Activated gamma-delta T cell treated with Interleukin-2 at 50 U/mL for 16 hours (primary cell): ENCODE results near the gene VWC2.

Source experiments
- DNase-seq: peaks from one replicate; pipeline ENCODE4 v3.0.0-alpha.2; 2020

Gene VWC2

GRCh38 chr7:49852619-49853462 is 79.4 kb downstream of the VWC2 start:
- no peak for DNase-seq

DNA sequence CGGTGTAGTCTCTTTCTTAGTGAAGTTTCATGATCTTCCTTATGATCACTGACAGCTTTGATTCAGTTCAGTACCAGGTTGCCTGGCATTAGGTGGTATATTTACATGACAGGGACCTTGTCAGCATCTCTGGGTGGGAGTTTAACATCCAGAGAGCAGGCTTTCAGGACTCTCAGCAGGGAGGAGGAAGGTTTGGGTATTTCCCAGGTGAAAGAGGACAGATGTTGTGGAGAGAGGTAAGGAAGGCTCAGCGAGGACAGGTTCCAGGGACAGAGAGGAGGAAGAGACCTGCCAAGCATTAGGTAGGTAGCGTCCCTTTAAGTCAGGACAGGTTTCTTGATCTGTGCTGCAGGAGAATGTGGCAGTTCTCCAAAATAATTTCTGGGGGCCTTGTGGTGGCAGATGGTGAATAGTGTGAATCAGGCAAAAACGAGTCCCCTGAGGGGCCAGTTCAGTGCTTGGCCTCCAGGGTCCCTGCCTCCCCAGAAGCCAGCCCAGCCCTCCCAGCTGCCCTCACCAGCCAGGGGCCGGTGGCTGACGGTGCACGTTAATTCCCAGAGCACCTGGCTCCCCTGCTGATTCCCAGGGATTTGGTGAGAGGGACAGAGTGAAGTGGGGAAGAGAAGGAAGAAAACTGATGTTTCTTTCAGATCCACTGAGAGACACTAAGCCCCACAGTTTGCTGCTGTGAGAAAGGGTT is 82.0 kb downstream of the VWC2 start:
- DNase-seq: no peak

- no peak for DNase-seq
These were observed 86.9 kb downstream of the VWC2 start for GRCh38 chr7:49860293-49860692.

DNA sequence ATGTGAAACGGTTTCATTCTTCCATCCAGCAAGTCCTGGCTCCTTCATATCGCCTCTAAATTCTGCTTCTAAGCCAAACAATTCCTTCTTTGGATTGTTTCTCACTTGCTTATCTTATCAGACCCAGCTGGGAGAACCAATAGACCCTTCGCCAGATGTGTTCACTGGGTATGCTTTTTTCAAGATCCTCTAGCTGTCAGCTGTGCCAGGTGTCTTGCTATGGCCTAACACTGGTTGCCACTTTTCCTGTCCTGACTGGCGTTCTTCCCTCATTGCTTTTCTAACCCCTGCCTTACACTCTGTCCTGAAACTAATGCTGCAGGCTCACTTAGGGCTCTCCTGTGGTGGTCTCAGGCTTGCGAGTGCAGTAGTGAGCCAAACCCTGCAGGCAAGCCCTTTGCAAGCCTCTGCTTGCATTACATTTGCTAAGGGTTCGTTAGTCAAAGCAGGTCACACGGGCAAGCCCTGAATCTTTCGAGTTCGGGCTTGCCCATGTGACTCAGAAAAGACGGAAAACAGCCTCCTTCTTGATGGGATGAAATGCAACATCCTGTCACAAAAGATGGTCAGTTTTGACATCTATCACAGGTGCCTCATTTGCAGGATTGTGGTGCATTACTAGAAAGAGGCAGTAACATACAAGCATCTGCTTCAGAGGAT is 92.8 kb downstream of the VWC2 start:
- no peak for DNase-seq

GRCh38 chr7:49866910-49867309 is 93.5 kb downstream of the VWC2 start:
- no peak for DNase-seq

GRCh38 chr7:49873420-49873819 is 100.0 kb downstream of the VWC2 start:
- no peak for DNase-seq

- no peak for DNase-seq
These were observed 101.9 kb downstream of the VWC2 start for GRCh38 chr7:49875336-49875735.

DNA sequence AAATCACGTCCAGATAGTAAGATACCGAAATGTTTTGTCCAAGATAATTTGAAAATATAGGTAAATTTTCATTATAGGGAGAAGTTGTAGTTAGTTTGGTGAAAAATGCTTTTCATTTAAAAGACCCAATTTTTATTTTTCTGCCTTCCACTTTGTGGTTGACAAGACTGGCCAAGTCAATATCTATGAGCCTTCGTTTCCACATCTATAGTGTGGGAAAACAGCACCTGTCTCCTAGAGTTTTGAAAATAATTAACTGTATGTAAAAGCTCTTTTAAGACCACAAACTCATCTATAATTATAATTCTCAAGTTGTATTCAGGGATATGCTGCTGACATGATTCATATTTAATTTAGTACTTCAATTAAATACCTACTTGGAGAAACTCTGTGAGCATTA is 102.8 kb downstream of the VWC2 start:
- no peak for DNase-seq

- DNase-seq: no peak
These were observed 104.7 kb downstream of the VWC2 start for GRCh38 chr7:49878089-49878488.

DNA sequence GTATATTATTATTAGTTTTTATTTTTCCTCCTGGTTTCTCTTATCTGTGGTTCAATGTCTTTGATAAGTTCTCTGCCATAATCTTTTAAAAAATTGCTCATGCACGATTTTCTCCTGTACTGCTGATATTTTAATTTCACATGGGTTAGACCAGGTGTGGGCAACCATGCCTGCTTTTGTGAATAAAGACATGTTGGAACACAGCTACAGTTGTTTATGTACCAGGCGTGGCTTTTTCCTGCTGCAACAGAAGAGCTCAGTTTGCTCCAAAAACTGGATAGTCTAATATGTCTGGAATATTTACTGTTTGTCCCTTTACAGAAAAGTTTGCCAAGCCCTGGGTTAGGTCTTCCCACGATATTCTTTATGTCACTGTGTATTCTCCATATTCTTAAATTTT is 105.2 kb downstream of the VWC2 start:
- no peak for DNase-seq

DNA sequence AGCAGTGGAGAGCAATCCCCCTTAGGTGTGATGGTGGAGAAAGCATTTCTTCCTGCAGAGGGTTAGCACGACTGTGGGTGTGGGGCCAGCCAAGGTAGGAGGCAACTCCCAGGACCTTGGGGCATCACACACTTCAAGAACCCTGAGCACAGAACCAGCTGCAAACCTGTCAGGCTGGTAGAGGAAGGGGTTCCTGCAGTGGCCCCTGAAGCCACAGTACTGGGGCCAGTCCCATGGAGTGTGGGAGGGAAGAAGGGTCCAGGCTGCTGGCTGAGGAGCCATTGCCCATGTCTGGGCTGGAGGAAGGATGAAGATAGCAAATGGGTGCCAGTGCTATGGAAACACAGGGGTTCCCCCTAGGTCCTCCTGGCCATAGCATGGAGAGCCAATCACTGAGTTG is 110.5 kb downstream of the VWC2 start:
- DNase-seq: no peak

DNA sequence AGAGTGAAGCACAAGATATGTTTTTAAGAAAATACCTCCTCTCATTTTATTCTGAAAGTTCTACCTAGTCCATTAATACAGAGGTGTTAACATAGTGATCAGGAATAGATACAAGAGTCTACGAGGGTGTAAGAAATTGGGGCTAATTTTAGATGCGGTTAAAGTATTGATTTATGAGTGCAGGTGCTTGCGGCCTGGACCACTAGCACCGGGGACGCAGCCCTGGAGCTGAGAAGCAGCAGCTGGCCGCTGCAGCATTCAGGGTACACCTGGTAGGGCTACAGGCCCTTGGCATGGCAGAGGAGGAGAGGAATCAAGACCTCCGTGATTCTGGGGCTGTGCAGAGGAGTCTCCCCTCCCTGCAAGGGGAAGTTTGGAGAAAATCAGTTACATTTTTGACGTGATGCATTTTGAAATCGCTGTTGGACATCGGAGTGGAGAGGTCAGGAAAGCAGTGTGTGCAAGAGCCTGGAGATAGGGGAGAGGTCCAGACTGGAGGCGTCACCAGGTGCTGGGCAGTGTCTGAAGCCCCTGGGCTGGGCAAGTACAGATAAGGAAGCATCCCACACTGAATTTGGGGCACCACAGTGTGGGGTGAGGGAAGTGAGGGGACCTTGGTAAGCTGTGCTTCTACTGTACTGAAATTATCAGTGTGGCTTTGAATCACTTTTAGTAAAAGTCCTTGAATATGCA is 112.3 kb downstream of the VWC2 start:
- DNase-seq: no peak

GRCh38 chr7:49892481-49892880 is 119.0 kb downstream of the VWC2 start:
- no peak for DNase-seq

DNA sequence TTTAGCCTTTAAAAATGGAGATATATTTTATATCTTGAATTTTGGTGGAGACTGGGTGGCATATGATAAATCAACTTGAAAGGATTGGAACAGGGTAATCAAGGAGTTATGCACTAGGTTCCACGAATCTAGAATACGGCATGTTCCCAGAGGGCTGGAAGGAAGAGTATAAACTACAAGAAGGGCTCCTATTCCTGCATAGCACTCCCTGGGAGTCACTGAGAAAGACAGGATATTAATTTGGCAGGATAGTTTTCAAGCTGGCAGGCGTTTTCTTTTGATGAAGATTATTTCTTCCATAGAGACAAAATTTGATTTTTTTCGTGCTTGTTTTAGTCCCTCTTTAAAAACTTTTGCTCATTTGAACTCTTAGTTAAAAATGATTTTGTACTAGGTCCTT is 119.7 kb downstream of the VWC2 start:
- no peak for DNase-seq

DNA sequence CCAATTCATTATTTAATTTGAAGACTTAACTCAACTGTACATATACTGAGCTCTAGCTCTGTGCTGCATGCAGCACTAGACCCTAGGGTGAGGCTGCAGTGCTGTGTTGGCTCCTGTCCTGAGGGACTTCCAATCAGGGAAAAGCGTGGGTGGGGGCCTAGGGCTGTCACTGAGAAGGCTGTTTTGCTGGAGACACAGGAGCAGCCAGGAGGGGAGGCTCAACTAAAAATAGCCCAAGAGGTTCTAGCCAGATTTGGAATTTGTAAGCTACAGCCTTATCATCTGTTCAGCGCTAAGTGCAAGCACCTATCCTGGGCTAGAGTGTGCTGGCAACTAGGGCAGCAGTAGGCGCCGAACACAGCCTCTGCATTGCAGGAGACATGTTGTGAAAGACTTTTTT is 121.1 kb downstream of the VWC2 start:
- no peak for DNase-seq

GRCh38 chr7:49911909-49912308 is 138.5 kb downstream of the VWC2 start:
- no peak for DNase-seq

DNA sequence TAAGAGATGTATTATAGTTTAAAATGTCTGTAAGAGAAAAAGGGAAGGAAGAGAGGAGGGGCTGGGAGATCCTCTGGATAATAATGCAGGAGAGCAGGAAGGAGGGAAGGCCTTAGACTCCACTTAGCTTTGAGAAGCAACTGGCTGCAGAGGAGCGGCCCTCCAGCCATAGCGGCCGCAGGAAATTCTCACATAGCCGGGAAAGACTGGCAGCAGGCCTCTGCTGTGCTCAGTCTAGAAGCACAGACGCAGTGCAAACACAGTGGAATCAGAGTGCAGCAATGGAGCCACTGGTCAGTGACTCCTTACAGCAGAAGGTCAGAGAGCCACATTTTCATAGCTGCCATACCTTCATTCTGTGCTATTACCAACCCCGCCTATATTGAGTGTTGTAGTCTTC is 153.3 kb downstream of the VWC2 start:
- no peak for DNase-seq

- no peak for DNase-seq
These were observed 154.2 kb downstream of the VWC2 start for GRCh38 chr7:49927631-49928030.

DNA sequence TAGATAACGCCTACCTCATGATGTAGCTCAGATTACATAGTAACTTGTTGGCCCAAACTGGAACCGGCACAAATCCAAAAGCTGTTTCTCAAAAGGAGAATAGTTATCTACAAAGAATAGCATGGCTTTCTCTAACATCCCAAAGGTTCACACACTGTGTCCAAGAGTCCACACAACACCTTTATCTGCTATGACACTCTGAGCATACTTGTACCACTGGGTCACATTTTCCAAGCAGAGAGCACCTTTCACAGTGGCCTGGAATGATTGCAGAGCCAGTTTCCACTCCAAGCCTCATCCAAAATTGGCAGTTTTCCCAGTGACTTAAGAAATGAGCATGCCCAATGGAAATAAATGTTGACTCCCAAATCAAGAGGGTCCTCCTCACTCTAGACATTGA is 155.3 kb downstream of the VWC2 start:
- DNase-seq: no peak

GRCh38 chr7:49931627-49932026 is 158.2 kb downstream of the VWC2 start:
- no peak for DNase-seq

DNA sequence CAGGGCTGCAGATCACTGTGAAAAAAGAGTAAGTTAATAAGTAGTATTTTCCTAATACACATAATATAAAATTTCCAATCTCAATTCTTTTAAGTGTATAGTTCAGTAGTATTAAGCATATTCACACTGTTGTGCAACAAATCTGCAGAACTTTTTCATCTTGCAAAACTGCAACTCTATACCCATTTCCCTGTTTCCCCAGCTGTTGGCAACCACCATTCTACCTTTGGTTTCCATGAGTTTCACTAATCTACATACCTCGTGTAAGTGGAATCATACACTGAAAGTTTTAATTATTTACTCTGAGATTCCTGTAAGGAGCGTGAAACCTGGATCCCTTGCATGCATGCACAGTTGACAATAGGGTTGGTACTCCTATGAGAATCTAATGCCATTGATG is 164.2 kb downstream of the VWC2 start:
- DNase-seq: no peak
